GM23338 (cell line): ENCODE data around the gene HYAL2.

Experiments used
- CREB1 ChIP-seq: fragments of 250-450 bp; sonication (Bioruptor Pico); IDR thresholded peaks from 2 replicates; pipeline ENCODE4 v1.5.0; 2020; ENCODE audit warnings: low read depth, mild to moderate bottlenecking, moderate library complexity
- EZH2 ChIP-seq: fragments of 200-600 bp; sonication (generic); IDR thresholded peaks from one replicate; pipeline ENCODE4 v1.8.0; 2017; ENCODE audit warnings: antibody characterized with exemption, mild to moderate bottlenecking, low read depth; ENCODE audit not compliant: unreplicated experiment
- EZH2phosphoT487 ChIP-seq: fragments of 200-600 bp; sonication (generic); IDR thresholded peaks from one replicate; pipeline ENCODE4 v1.8.1; 2018; ENCODE audit warnings: antibody characterized with exemption; ENCODE audit not compliant: unreplicated experiment
- JUNB ChIP-seq: IDR thresholded peaks from one replicate; pipeline ENCODE4 v1.6.1; 2016; ENCODE audit warnings: antibody characterized with exemption; ENCODE audit not compliant: unreplicated experiment
- NANOG ChIP-seq: IDR thresholded peaks from 2 replicates; pipeline ENCODE4 v1.6.1; 2016; ENCODE audit warnings: antibody characterized with exemption, borderline replicate concordance
- POLR2AphosphoS5 ChIP-seq: IDR thresholded peaks from 2 replicates; pipeline ENCODE4 v1.6.1; 2016; ENCODE audit warnings: antibody characterized with exemption, low read depth
- STAT1 ChIP-seq: IDR thresholded peaks from one replicate; pipeline ENCODE4 v1.6.1; 2016; ENCODE audit warnings: antibody characterized with exemption; ENCODE audit not compliant: unreplicated experiment
- ZNF114 ChIP-seq: fragments of 250-450 bp; sonication (Bioruptor Pico); IDR thresholded peaks from 2 replicates; pipeline ENCODE4 v1.5.0; 2020; ENCODE audit warnings: mild to moderate bottlenecking, moderate library complexity
- ZNF462 ChIP-seq: fragments of 250-450 bp; sonication (Bioruptor Pico); IDR thresholded peaks from 2 replicates; pipeline ENCODE4 v1.5.0; 2020; ENCODE audit warnings: mild to moderate bottlenecking, moderate library complexity
- TF ChIP-seq, protein P1 (sequence below), 2 experiments: fragments of 200-600 bp in 1 of 2; sonication (generic) in 1 of 2; conservative IDR thresholded peaks; 2 replicates each; pipeline versions ENCODE4 v1.5.1 to v1.6.1; 2016 to 2017; ENCODE audit warnings: antibody characterized with exemption in 2 of 2, low read depth in 2 of 2, mild to moderate bottlenecking in 2 of 2, moderate library complexity in 1 of 2
- TF ChIP-seq, protein P2 (sequence below): IDR thresholded peaks from one replicate; pipeline ENCODE4 v1.6.1; 2018; ENCODE audit warnings: antibody characterized with exemption; ENCODE audit not compliant: unreplicated experiment
- TF ChIP-seq, protein P3 (sequence below): IDR thresholded peaks from 2 replicates; pipeline ENCODE4 v1.6.1; 2016; ENCODE audit warnings: antibody characterized with exemption

DNA sequence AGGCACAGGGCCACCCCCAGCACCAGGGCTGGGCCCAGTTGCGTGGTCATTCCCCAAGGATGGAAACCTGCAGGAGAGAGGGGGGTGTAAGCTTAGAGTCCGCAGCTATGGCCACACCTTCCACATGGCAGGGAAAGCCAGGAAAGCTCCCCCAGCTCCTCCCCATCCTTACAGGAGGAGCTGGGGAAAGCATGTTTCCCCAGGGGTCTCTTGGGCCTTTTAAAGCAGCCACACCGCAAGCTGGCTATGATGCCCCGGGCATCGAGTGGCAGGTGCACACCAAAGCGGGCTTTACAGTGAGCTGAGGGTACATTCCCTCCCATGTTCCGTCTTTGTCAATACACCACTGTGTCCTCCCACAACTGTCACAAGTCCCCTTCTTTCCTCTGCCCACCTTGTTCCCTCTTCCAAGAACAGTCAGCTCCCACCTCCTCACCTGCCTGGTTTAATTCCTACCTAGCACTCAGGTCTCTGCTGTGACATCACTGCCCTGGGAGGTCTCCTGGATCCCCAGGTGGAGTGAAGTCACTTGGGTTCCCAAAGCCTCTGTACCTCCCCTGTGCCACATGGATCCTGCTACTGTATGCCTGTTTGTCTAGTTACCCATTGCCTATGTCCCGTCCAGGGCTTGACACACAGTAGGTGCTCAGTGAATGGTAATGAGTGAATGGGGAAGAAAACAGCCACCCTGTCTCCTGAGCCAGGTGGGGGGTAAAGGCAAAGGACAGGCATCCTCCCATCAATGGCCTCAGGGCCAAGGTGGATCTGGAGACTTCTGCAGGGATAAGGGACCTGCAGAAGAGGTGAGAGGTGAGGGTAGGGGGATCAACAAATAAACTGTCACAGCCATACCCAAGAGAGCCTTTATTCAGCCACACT is 26.8 kb downstream of the HYAL2 start:
- no peak for TF ChIP-seq EZH2
- TF ChIP-seq, protein P1, sequence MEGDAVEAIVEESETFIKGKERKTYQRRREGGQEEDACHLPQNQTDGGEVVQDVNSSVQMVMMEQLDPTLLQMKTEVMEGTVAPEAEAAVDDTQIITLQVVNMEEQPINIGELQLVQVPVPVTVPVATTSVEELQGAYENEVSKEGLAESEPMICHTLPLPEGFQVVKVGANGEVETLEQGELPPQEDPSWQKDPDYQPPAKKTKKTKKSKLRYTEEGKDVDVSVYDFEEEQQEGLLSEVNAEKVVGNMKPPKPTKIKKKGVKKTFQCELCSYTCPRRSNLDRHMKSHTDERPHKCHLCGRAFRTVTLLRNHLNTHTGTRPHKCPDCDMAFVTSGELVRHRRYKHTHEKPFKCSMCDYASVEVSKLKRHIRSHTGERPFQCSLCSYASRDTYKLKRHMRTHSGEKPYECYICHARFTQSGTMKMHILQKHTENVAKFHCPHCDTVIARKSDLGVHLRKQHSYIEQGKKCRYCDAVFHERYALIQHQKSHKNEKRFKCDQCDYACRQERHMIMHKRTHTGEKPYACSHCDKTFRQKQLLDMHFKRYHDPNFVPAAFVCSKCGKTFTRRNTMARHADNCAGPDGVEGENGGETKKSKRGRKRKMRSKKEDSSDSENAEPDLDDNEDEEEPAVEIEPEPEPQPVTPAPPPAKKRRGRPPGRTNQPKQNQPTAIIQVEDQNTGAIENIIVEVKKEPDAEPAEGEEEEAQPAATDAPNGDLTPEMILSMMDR (conservative IDR thresholded peaks at IDR 0.05; ENCODE audit: low read depth in 2 of 2), result no peak
- TF ChIP-seq ZNF462 (CRISPR knock-in tag), result no peak
- no peak for TF ChIP-seq POLR2AphosphoS5
- TF ChIP-seq, protein P2, sequence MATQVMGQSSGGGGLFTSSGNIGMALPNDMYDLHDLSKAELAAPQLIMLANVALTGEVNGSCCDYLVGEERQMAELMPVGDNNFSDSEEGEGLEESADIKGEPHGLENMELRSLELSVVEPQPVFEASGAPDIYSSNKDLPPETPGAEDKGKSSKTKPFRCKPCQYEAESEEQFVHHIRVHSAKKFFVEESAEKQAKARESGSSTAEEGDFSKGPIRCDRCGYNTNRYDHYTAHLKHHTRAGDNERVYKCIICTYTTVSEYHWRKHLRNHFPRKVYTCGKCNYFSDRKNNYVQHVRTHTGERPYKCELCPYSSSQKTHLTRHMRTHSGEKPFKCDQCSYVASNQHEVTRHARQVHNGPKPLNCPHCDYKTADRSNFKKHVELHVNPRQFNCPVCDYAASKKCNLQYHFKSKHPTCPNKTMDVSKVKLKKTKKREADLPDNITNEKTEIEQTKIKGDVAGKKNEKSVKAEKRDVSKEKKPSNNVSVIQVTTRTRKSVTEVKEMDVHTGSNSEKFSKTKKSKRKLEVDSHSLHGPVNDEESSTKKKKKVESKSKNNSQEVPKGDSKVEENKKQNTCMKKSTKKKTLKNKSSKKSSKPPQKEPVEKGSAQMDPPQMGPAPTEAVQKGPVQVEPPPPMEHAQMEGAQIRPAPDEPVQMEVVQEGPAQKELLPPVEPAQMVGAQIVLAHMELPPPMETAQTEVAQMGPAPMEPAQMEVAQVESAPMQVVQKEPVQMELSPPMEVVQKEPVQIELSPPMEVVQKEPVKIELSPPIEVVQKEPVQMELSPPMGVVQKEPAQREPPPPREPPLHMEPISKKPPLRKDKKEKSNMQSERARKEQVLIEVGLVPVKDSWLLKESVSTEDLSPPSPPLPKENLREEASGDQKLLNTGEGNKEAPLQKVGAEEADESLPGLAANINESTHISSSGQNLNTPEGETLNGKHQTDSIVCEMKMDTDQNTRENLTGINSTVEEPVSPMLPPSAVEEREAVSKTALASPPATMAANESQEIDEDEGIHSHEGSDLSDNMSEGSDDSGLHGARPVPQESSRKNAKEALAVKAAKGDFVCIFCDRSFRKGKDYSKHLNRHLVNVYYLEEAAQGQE, result no peak
- TF ChIP-seq EZH2phosphoT487, result no peak
- no peak for TF ChIP-seq CREB1
- TF ChIP-seq ZNF114 (CRISPR knock-in tag), result no peak
- TF ChIP-seq JUNB, result no peak
- TF ChIP-seq NANOG, result no peak
- no peak for TF ChIP-seq STAT1
- TF ChIP-seq, protein P3, sequence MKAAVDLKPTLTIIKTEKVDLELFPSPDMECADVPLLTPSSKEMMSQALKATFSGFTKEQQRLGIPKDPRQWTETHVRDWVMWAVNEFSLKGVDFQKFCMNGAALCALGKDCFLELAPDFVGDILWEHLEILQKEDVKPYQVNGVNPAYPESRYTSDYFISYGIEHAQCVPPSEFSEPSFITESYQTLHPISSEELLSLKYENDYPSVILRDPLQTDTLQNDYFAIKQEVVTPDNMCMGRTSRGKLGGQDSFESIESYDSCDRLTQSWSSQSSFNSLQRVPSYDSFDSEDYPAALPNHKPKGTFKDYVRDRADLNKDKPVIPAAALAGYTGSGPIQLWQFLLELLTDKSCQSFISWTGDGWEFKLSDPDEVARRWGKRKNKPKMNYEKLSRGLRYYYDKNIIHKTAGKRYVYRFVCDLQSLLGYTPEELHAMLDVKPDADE, result no peak
